BE2C (cell line): ENCODE measurements around the gene CTSZ.

Experiments
- DNase-seq: peaks from one replicate; pipeline ENCODE4 v3.0.0-alpha.2; 2020
- H3K27me3 ChIP-seq: fragments of 250-450 bp; sonication (Bioruptor Pico); 2 replicates; pipeline ENCODE4 v1.5.1; 2020; ENCODE audit warnings: mild to moderate bottlenecking
- H3K36me3 ChIP-seq: fragments of 250-450 bp; sonication (Bioruptor Pico); 2 replicates; pipeline ENCODE4 v1.5.1; 2020; ENCODE audit warnings: mild to moderate bottlenecking
- H3K4me1 ChIP-seq: fragments of 250-450 bp; sonication (Bioruptor Pico); 2 replicates; pipeline ENCODE4 v1.5.1; 2020
- H3K4me3 ChIP-seq: 2 replicates; pipeline ENCODE4 v1.5.1; 2011; ENCODE audit warnings: low read depth, low read length
- H3K9me3 ChIP-seq: fragments of 250-450 bp; sonication (Bioruptor Pico); 2 replicates; pipeline ENCODE4 v1.5.1; 2020
- TF ChIP-seq, protein P1 (sequence below): IDR thresholded peaks from 2 replicates; pipeline ENCODE4 v1.5.1; 2012; ENCODE audit warnings: mild to moderate bottlenecking, low read depth, low read length

The CTSZ gene

DNA sequence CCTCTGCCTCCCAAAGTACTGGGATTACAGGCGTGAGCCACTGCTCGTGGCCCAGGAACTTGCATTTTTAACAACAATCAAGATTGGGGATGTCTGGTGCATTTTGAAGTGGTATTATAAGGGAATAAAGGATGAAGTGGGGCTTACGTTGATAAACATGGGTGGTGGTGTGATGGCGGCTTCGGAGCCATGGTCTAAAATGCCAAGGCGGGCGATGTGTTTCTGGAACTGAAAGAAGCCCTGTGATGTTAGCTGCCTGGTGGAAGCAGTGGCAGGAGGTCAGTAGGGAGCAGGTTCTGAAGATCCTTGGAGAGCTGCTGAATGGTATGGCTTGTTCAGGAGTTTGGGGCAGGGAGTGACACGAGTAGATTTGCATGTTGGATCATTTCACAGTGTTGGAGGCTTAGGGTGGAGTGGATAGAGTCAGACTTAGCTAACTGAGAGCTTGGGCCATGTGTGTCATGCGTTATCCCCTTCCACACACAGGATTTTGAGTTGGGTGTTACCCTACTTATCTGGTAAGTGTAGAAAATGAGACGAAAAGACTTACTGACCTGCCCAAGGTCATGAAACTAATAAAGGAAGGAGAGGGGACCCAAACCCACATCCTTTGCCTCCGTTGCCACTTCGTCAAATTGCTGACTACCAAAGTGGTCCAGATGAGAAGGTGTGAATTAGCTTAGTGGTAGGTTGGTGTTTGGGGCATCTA lies 24.5 kb downstream of the CTSZ start:
- TF ChIP-seq, protein P1, sequence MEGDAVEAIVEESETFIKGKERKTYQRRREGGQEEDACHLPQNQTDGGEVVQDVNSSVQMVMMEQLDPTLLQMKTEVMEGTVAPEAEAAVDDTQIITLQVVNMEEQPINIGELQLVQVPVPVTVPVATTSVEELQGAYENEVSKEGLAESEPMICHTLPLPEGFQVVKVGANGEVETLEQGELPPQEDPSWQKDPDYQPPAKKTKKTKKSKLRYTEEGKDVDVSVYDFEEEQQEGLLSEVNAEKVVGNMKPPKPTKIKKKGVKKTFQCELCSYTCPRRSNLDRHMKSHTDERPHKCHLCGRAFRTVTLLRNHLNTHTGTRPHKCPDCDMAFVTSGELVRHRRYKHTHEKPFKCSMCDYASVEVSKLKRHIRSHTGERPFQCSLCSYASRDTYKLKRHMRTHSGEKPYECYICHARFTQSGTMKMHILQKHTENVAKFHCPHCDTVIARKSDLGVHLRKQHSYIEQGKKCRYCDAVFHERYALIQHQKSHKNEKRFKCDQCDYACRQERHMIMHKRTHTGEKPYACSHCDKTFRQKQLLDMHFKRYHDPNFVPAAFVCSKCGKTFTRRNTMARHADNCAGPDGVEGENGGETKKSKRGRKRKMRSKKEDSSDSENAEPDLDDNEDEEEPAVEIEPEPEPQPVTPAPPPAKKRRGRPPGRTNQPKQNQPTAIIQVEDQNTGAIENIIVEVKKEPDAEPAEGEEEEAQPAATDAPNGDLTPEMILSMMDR = no peak

DNA sequence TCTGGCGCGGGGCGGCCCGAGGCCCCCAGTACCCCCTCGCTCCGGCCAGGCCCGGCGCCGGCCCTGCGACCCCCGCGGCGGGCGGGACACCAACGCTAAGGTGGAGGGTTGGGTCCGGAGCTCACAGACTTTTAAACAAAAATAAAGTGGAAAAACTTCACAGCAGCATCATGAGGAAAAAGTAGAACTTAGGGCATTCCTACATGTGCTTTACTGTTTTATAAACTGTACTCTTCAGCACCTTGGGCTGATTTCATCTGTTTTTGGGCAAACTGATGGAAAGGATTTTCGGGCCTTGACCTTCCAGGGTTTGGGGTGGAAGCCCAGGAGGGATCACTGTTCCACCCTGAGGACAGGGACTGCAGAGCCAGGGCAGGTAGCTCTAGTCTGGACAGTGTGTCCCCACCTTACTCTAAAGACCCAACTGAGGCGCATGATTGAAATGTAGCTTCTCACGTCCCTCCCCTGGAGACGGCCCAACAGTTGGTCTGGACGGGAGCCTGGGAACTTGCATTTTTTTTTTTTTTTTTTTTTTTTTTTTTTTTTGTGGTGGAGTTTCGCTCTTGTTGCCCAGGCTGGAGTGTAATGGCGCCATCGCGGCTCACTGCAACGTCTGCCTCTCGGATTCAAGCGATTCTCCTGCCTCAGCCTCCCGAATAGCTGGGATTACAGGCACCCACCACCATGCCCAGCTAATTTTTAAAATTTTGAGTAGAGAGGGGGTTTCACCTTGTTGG lies 25.3 kb downstream of the CTSZ start:
- Histone ChIP-seq H3K36me3 (peaks cover 16% of the 10 kb centered on the region), H3K4me1 (peaks cover 17% of the 10 kb centered on the region), H3K9me3 (no peaks in the 10 kb centered on the region), H3K4me3 (peak overlapping the region; percentile 97), H3K27me3 (no peaks in the 10 kb centered on the region)
- DNase-seq = peak; percentile 22
- TF ChIP-seq, protein P1 = no peak

More for the DNA sequence above, 24.5 kb downstream of the CTSZ start:
- Histone ChIP-seq H3K4me3 (peak overlapping the region; percentile 97), H3K27me3 (no peaks in the 10 kb centered on the region), H3K9me3 (no peaks in the 10 kb centered on the region), H3K36me3 (peaks cover 23% of the 10 kb centered on the region), H3K4me1 (peaks cover 23% of the 10 kb centered on the region)
- no peak for DNase-seq

DNA sequence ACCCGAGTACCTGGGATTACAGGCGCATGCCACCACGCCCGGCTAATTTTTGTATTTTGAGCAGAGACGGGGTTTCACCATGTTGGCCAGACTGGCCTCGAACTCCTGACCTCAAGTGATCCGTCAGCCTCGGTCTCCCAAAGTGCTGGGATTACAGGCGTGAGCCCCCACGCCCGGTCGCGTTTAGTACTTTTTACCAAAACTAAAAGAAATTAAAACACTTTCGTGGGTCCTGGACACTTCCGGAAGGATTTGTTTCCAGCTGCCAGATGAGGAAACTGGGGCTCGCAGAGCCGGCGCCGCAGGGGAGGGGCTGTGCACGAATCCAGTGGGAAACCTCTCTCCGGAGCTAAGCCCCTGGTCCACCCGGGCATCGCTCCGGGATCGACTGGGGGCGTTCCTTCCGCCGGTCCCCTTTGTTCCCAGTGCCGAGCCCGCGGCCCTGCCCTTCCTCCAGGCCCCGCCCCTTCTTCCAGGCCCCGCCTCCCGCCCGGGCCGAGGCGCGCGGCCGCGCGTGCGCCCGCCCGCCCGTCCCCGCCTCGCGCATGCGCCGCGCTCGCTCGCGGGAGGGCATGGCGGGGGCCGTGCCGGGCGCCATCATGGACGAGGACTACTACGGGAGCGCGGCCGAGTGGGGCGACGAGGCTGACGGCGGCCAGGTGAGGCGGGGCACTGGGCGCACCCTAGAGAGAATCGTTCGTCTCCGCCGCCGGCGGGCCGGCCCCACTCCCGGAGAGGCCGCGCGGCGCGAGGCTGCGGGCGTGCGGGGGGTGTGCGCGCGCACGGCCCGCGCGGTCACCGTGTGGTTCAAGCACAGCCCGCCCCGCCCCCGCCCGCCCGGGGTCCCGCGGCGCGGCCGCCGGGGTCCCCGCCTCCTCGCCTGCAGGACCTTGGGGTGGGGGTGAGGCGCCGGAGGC lies 26.1 kb downstream of the CTSZ start, which contains the start of gene NELFCD:
TSS of gene NELFCD (plus strand) at position 546 of the 917 bp plus-strand sequence. CDS start at position 600, 54 bp downstream.
- Histone ChIP-seq H3K36me3 (peaks cover 10% of the 10 kb centered on the region), H3K27me3 (no peaks in the 10 kb centered on the region), H3K4me3 (peak within 1 kb of the TSS; percentile 97), H3K9me3 (no peaks in the 10 kb centered on the region), H3K4me1 (peaks cover 12% of the 10 kb centered on the region)
- peak; percentile 95 for DNase-seq
- TF ChIP-seq, protein P1 = no peak

DNA sequence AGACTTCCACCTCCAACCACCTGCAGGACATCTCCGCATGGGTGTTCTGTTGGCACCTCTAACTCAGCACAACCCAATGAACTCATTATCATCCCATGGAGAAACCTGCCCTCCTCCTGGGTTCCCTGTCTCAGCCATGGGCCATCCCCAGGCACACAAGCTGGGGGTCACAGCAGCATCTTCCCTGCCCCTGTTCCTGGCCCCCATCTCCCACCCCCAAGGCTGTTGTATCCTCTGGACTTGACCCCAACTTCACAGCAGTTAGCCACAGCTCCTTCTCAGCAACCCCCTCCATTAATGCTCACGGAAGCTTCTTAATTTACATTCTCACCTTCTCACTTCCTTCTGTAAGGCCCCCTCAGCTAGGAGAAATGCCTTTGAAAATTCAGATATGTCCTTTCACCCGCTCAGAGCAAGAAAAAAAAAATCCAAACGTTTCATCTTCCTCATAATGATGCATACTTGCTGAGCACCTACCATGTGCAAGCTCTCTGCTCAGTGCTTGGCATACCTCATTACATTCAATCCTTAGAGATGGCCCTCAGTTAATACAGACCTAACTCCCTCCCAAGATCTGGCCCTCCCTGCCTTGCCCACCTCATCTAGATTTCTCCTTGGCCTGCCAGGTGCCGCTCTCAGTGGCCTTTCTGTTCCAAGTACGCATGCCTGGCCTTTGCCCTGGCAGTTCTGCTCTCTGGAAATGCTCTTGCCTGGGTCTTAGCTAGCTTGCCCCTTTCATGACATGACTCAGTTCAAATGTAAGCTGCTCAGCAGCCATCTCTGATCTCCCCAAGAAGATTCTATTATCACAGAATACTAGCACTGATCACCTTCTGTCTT lies 28.5 kb downstream of the CTSZ start:
- H3K4me3 ChIP-seq = no peak overlapping the region
- no peaks in the 10 kb centered on the region for H3K27me3 ChIP-seq
- TF ChIP-seq, protein P1 = no peak
- no peaks in the 10 kb centered on the region; the same call in 1 of the 2 replicates for H3K36me3 ChIP-seq
- no peak for DNase-seq
- no peaks in the 10 kb centered on the region for H3K9me3 ChIP-seq
- H3K4me1 ChIP-seq = peaks cover 3% of the 10 kb centered on the region

DNA sequence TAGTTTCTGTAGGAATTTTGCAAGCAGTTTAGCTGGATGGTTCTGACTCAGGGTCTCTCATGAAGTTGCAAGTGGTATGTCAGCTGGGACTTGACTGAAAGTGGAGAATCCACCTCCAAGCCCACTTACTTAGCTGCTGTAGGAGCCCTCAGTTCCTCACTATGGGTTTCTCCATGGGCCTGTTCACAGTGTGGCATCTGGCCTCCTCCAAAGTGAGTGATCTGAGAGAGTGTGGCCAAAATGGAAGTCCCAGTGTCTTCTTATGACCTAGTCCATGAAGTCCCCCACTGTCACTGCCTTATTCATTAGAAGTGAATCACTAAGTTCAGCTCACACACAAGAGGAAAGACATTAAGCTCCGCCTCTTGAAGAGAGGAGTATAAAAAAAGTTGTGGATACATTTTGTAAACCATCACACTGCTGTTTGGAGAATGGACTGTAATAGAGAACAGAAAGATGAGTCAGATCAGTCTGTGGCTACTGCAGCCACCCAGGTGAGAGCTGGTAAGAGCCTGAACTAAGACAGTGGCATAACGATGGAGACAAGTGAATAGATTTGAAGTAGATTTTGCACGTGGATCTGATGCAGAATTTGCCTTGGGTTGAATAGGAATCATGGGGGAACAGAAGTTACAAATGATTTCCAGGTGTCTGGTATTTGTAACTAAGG lies 30.9 kb downstream of the CTSZ start:
- Histone ChIP-seq H3K4me1 (no peaks in the 10 kb centered on the region), H3K27me3 (no peaks in the 10 kb centered on the region), H3K4me3 (no peak overlapping the region), H3K36me3 (no peaks in the 10 kb centered on the region), H3K9me3 (no peaks in the 10 kb centered on the region)
- no peak for DNase-seq
- TF ChIP-seq, protein P1 = no peak
